ENCODE results near the gene FHIP2A. TPM values are rescaled to one million over a fixed set of nuclear protein-coding genes. Genes with fewer than 3 reads are reported as not detected.

The FHIP2A gene
- polyA plus RNA-seq, 1 donor (not counting 4 experiments of a cell fraction or from before 2014, with no cell fraction given) = 14.9 TPM

DNA sequence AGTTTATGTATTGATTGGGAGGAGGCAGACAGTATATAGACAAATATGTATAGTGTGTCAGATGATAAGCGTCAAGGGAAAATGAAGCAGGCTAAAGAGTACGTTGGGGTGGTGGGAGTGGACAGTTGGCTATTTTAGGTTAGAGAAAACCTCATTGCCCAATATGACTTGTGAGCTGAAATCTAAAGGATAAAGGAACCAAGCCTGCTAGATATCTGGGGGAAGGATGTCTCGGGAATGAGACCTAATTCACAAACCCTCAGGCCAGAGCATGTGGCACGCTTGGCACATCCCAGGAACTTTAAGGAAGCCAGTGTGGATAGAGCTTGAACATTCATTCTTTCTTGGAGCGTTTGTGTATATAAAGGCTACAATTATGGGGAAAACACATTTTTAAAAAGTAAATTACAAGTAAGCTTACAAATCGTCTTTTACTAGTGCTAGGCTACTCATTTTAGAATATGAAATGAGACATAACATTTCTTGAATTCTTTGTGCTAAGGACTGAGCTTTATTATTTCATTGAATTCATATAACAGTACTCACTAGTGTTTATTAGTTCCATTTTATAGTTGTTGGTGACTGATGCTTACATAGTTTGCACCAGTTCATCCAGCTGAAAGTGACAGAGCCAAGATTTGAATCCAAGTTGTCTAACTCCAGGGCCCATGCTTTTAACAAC lies 9.7 kb downstream of the FHIP2A start:
- Histone ChIP-seq H3K79me2 (ENCODE audit: control insufficient read depth, insufficient read depth, low read length) (peaks cover 39% of the 10 kb centered on the region), H3K27me3 (ENCODE audit: control insufficient read depth, extremely low read depth, insufficient read depth, low read length) (no peaks in the 10 kb centered on the region), H3K4me1 (ENCODE audit: control insufficient read depth, extremely low read depth, insufficient read depth, low read length) (peaks cover 8% of the 10 kb centered on the region), H3K9ac (ENCODE audit: control insufficient read depth, extremely low read depth, insufficient read depth, low read length) (no peak overlapping the region), H3K4me3 (ENCODE audit: control insufficient read depth in 2 of 3, extremely low read depth in 1 of 3, insufficient read depth in 2 of 3, low read depth in 1 of 3, low read length in 3 of 3) (no peak overlapping the region), H4K20me1 (ENCODE audit: control insufficient read depth, extremely low read depth, insufficient read depth, low read length) (no peaks in the 10 kb centered on the region), H3K27ac (ENCODE audit: control insufficient read depth, insufficient read depth, low read length) (no peak overlapping the region), H3K4me2 (ENCODE audit: control insufficient read depth, extremely low read depth, insufficient read depth, low read depth, low read length) (no peak overlapping the region), H3K36me3 (ENCODE audit: control insufficient read depth in 2 of 2, extremely low read depth in 1 of 2, insufficient read depth in 2 of 2, low read length in 2 of 2) (peaks cover 8 to 10% of the 10 kb centered on the region in 2 experiments), H2AFZ (ENCODE audit: control insufficient read depth, low read length) (no peak overlapping the region), H3K9me3 (ENCODE audit: control insufficient read depth, low read depth, low read length) (no peaks in the 10 kb centered on the region), H3K9me1 (ENCODE audit: control insufficient read depth, extremely low read depth, insufficient read depth, low read length) (no peaks in the 10 kb centered on the region)
- TF ChIP-seq, protein P1, sequence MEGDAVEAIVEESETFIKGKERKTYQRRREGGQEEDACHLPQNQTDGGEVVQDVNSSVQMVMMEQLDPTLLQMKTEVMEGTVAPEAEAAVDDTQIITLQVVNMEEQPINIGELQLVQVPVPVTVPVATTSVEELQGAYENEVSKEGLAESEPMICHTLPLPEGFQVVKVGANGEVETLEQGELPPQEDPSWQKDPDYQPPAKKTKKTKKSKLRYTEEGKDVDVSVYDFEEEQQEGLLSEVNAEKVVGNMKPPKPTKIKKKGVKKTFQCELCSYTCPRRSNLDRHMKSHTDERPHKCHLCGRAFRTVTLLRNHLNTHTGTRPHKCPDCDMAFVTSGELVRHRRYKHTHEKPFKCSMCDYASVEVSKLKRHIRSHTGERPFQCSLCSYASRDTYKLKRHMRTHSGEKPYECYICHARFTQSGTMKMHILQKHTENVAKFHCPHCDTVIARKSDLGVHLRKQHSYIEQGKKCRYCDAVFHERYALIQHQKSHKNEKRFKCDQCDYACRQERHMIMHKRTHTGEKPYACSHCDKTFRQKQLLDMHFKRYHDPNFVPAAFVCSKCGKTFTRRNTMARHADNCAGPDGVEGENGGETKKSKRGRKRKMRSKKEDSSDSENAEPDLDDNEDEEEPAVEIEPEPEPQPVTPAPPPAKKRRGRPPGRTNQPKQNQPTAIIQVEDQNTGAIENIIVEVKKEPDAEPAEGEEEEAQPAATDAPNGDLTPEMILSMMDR (optimal IDR thresholded peaks at IDR 0.05 in 1 of 3, IDR thresholded peaks at IDR 0.05 in 1 of 3, conservative IDR thresholded peaks at IDR 0.05 in 1 of 3; ENCODE audit: extremely low read depth in 1 of 3, insufficient read depth in 2 of 3, low read length in 3 of 3) = no peak
- no peak for TF ChIP-seq EZH2 (IDR thresholded peaks at IDR 0.05; ENCODE audit: low read length)
- FAIRE-seq = no peak
- no peak for DNase-seq (ENCODE audit: low read depth, low spot score)
- dilution Hi-C loops (cut with MboI; ENCODE audit: extremely low pct_ligation_motif_present, low sequenced_read_pairs) = no loop called here

DNA sequence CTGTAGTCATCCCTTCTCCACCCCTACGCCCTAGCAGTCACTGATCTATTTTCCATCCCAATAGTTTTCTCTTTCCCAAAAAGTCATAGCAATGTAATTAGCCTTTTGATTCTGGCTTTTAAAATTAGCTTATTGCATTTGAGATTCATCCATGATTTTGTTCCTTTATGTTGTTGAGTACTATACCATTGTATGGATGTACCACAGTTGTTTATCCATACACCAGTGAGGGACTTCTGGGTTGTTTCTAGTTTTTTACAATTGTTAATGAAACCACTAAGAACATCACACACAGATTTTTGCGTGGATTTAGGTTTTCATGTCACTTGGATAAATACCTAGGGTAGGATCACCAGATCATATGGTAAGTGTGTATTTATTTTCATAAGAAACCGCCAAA lies 16.1 kb downstream of the FHIP2A start:
- no peak for FAIRE-seq
- no peak for TF ChIP-seq EZH2 (IDR thresholded peaks at IDR 0.05; ENCODE audit: low read length)
- TF ChIP-seq, protein P1 (optimal IDR thresholded peaks at IDR 0.05 in 1 of 3, IDR thresholded peaks at IDR 0.05 in 1 of 3, conservative IDR thresholded peaks at IDR 0.05 in 1 of 3; ENCODE audit: extremely low read depth in 1 of 3, insufficient read depth in 2 of 3, low read length in 3 of 3) = no peak

More for the DNA sequence above, 16.1 kb downstream of the FHIP2A start:
- no peaks in the 10 kb centered on the region for H3K9me1 ChIP-seq (ENCODE audit: control insufficient read depth, extremely low read depth, insufficient read depth, low read length)
- no peak overlapping the region for H3K4me2 ChIP-seq (ENCODE audit: control insufficient read depth, extremely low read depth, insufficient read depth, low read depth, low read length)
- no peaks in the 10 kb centered on the region for H3K4me1 ChIP-seq (ENCODE audit: control insufficient read depth, extremely low read depth, insufficient read depth, low read length)
- H3K79me2 ChIP-seq (ENCODE audit: control insufficient read depth, insufficient read depth, low read length) = no peaks in the 10 kb centered on the region
- no peak overlapping the region for H3K27ac ChIP-seq (ENCODE audit: control insufficient read depth, insufficient read depth, low read length)
- H4K20me1 ChIP-seq (ENCODE audit: control insufficient read depth, extremely low read depth, insufficient read depth, low read length) = no peaks in the 10 kb centered on the region
- H3K27me3 ChIP-seq (ENCODE audit: control insufficient read depth, extremely low read depth, insufficient read depth, low read length) = no peaks in the 10 kb centered on the region
- DNase-seq (ENCODE audit: low read depth, low spot score) = no peak
- no peak overlapping the region for H3K9ac ChIP-seq (ENCODE audit: control insufficient read depth, extremely low read depth, insufficient read depth, low read length)
- dilution Hi-C loops (cut with MboI; ENCODE audit: extremely low pct_ligation_motif_present, low sequenced_read_pairs) = no loop called here
- H3K4me3 ChIP-seq (ENCODE audit: control insufficient read depth in 2 of 3, extremely low read depth in 1 of 3, insufficient read depth in 2 of 3, low read depth in 1 of 3, low read length in 3 of 3) = no peak overlapping the region
- no peaks in the 10 kb centered on the region for H3K9me3 ChIP-seq (ENCODE audit: control insufficient read depth, low read depth, low read length)
- peaks cover 6 to 8% of the 10 kb centered on the region in 2 experiments for H3K36me3 ChIP-seq (ENCODE audit: control insufficient read depth in 2 of 2, extremely low read depth in 1 of 2, insufficient read depth in 2 of 2, low read length in 2 of 2)
- no peak overlapping the region for H2AFZ ChIP-seq (ENCODE audit: control insufficient read depth, low read length)
